Posterior vena cava (tissue), 2 donors: ENCODE data around the gene CIB2. TPM values are rescaled to one million over a fixed set of nuclear protein-coding genes. Genes with fewer than 3 reads are reported as not detected.

Experiments
- DNase-seq: peaks from one replicate; pipeline ENCODE4 v3.0.0-alpha.2; 2020; ENCODE audit warnings: low spot score
- intact Hi-C, 2 donors: fragments of 100-400 bp; cut with DNase I; formaldehyde crosslinking; loops; one replicate each; pipeline versions ENCODE4 v1.14.1 to v1.14.2; 2022 to 2023
- total RNA-seq, 2 donors: library from RNA; stranded (reverse); fragmentation: NEBNext Ultra II Directional; extraction: Animal tissue kit (Norgen Biotek cat#: 25700); gene quantifications; one replicate each; pipeline ENCODE4 v1.2.1, GENCODE V29; 2021
- donor health status: DM: yes; HTN: yes; CAD: no.
- donor health status: DM: yes; HTN: yes; CAD: no.

CIB2 gene
- total RNA-seq, 2 donors from 2014 or later = 5.1 to 6.7 TPM

DNA sequence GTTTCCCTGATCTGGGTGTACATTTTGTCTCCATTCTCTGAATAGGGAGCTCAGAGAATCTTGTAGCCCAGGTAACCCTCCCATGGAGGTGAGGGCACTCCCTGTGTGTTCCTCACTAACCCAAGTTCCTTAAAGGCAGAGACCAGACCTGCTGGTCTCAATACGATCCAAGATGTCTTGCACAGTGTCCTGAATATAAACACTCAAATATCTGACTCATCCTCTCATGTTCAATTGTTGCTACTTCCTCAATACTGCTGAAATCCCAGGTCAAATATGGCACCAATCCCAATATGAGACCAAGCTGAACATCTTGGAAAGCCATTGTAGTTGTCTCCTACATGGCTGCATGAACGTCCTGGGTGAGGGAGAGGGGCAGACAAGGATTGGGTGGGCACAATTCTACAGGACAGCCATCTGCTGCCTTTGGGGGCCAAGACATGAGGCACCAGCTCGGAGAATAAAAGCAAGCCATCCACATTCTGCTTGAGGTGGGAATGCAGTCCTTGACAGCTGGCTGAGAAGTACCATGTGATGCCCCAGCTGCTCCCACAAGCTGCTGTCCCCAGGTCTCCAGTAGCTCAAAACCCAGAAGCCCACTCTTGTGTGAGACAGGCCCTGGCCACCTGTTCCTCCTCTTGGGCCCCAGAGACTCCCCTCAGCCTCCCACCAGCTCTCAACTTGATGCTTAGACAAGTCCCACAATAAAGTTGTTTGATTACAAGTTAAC is 72.0 kb downstream of the CIB2 start:
- no peak for DNase-seq
- intact Hi-C loops = no loop called here

DNA sequence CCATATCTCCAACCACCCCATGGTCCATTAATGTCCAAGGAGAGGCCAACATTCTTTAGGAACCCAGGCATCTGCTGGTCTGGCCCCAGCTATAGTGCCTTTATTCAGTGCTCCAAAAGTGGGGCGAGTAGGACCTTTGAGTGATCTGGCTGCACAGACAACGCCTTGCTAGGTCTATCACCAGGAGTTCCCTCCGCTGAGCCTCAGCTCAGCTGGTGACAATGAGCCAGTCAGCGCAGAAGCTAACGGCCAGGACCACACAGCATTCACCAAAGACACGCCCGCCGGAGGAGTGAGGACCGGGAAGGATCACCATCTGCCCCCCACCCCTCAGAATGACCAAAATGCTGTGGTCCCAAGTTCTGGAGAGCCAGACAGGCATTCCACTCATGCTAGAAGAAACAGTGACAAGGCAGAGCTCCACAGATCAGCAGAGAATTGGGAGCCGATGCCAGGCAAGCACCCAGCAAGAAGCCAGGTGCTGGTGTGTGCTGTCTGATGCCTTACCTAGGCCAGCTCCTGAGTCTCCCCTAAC is 72.8 kb downstream of the CIB2 start:
- intact Hi-C loops = no loop called here
- no peak for DNase-seq

DNA sequence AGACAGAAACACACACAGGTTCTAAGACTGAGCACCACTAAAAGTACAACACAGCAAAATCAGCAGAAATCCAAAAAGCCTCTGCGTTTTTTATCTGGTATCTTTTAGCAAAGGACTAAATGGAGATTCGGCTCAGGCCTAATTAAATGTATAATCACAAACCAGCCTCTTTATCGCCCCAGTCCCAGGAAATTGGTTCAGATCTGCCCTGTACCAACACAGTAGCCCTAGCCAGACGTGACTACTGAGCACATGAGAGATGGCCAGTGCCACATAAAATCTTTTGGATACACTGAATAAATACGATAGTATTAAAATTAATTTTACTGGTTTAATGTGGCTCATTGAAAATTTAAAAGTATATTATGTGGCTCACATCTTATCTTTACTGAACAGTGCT is 73.4 kb downstream of the CIB2 start:
- DNase-seq = no peak
- intact Hi-C loops = no loop called here

DNA sequence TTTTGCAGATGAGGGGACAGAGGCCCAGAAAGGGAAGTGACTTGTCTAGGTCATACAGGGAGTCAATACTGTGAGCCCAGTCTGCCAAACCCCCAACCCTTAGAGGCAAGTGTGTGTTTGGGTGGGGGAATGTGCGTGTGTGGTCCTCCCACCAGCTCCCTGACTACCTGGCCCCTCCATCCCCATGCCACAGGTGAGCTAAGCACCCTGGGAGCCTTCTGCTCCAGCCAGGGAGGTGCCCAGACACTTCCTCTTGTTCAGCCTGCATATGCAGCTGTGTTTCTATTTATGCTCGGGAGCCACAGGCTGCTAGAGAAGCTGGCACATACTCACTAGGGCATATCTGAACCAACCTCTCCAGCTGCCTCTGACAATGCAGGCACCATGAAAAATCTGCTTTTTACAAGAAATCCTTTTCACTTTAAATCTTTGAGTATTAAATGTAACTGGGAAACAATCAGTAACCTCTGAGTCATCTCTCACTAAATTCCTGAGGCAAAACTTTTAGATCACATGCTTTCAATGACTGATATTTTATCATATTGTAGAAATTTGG is 74.5 kb downstream of the CIB2 start:
- no peak for DNase-seq
- intact Hi-C loops = no loop called here

DNA sequence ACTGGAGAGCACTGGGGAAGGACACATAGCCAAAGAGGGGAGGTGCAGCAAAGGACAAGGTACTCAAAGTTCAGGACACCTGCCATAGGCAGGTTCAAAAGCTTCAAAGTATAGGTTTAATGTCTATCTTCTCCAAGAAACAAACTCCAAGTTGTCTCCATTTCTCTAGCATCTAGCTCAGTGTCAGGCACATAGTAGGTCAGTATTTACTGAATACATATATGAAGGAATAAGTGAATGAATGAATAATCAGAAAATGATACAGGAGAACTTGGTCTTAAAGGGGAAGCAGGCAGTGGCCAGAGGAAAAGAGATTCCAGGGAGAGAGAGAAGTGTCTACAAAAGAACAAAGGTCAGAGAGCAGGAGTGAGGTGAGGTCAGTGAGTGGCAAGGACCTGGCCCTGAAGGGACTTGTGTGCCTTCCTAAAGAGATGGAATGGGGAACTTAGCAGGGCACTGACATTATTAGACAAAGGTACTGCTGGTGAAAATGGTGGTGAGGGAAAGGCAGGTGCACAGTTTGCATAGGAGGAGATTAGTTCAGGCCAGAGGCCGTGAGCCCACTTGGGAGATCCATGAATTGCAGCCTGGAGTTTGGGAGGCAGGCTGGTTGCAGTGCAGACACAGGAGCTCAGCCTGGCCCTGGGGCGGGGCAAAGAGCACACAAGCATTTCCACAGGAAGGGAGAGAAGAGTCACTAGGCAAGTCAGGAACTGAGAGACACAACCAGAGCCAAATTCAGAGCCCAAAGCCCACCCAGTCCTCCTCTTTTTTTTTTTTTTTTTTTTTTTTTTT is 75.1 kb downstream of the CIB2 start:
- intact Hi-C loops = no loop called here
- DNase-seq = no peak

DNA sequence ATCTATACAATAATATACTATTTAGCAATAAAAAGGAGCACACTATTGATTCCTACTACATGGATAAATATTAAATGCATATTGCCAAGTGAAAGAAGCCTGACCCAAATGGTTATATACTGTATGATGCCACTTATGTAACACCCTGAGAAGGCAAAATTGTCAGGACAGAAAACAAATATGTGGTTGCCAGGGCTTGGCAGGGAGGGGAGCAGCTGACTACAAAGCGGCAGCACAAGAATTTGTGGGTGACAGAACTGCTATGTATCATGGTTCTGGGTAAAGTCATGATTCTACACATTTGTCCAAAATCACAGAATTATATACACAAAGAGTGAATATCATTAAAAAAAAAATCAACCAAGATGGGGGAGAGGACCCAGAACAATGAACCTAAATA is 76.3 kb downstream of the CIB2 start:
- no peak for DNase-seq
- intact Hi-C loops = no loop called here

Other genes with a start within 250 kb of the CIB2 start
- gene TBC1D2B, start 53.7 kb downstream of the CIB2 start, total RNA-seq = 10 to 100 TPM; 46.5 to 57.9 TPM
- gene SH2D7, start 38.9 kb downstream of the CIB2 start, total RNA-seq = not detected
- gene IDH3A, start 17.9 kb upstream of the CIB2 start, total RNA-seq = 10 to 100 TPM; 84.2 to 90.6 TPM
- not detected for gene ACSBG1, start 103.1 kb upstream of the CIB2 start, total RNA-seq
- gene DNAJA4, start 133.1 kb upstream of the CIB2 start, total RNA-seq = 10 to 100 TPM; 22.3 to 56.4 TPM
- gene SKIC8, start 168.2 kb upstream of the CIB2 start, total RNA-seq = 10 to 100 TPM; 35.0 to 36.8 TPM
- not detected for gene CRABP1, start 208.9 kb upstream of the CIB2 start, total RNA-seq